Stomach (tissue), 9 donors: ENCODE results near the gene LGALS1. TPM values are rescaled to one million over a fixed set of nuclear protein-coding genes. Genes with fewer than 3 reads are reported as not detected.
A peak's percentile ranks its signal among the peaks of the same experiment; 100 is the strongest.

Experiments
- DNase-seq, 2 donors: peaks; one replicate each; pipeline versions ENCODE4 v3.0.0 to v3.0.0-alpha.2; 2013 to 2019
- H3K27ac ChIP-seq, 5 donors: fragments of 200-600 bp in 4 of 5; sonication (generic) in 4 of 5; one replicate each; pipeline ENCODE4 v1.5.1; 2013 to 2019; ENCODE audit warnings: mild to moderate bottlenecking in 1 of 5, moderate library complexity in 1 of 5
- H3K27me3 ChIP-seq, 3 donors: fragments of 200-600 bp; sonication (generic); one replicate each; pipeline ENCODE4 v1.5.1; 2017 to 2019; ENCODE audit warnings: mixed run types in 1 of 3
- H3K36me3 ChIP-seq, 4 donors: fragments of 200-600 bp; sonication (generic); 1 replicate in 3 of 4; 2 replicates in 1 of 4; pipeline ENCODE4 v1.5.1; 2016 to 2019
- H3K4me1 ChIP-seq, 4 donors: fragments of 200-600 bp; sonication (generic); one replicate each; pipeline ENCODE4 v1.5.1; 2016 to 2019
- H3K4me3 ChIP-seq, 4 donors: fragments of 200-600 bp; sonication (generic) in 3 of 4; one replicate each; pipeline ENCODE4 v1.5.1; 2016 to 2019; ENCODE audit warnings: mild to moderate bottlenecking in 1 of 4
- H3K9me3 ChIP-seq, 4 donors: fragments of 200-600 bp; sonication (generic); one replicate each; pipeline ENCODE4 v1.5.1; 2016 to 2019
- EP300 ChIP-seq: sonication (generic); formaldehyde crosslinking; IDR thresholded peaks from one replicate; pipeline ENCODE4 v1.6.1; 2017; ENCODE audit warnings: antibody characterized with exemption
- POLR2A ChIP-seq, 4 donors: fragments of 450-650 bp; IDR thresholded peaks; one replicate each; pipeline ENCODE4 v1.6.1; 2016; ENCODE audit warnings: antibody characterized with exemption in 4 of 4, control low read depth in 2 of 4, mild to moderate bottlenecking in 1 of 4, moderate library complexity in 1 of 4
- POLR2AphosphoS5 ChIP-seq, 3 donors: sonication (generic); formaldehyde crosslinking; IDR thresholded peaks; one replicate each; pipeline ENCODE4 v1.6.1; 2016; ENCODE audit warnings: antibody characterized with exemption in 3 of 3
- WGBS, 5 donors: extraction: QIAGEN DNeasy Blood & Tissue Kit in 3 of 5; methylation state at CpG; one replicate each; pipeline versions ENCODE4 v1.1.5 to v1.1.7; 2013 to 2018; 5-methylcytosine and 5-hydroxymethylcytosine counted together
- intact Hi-C: fragments of 100-400 bp; cut with DNase I; formaldehyde crosslinking; loops from one replicate; pipeline ENCODE4 v1.15.1; 2023; ENCODE audit warnings: low total_unique reads
- polyA plus RNA-seq, 3 donors: library from polyadenylated mRNA; stranded (reverse); fragments of 200-250 nt; gene quantifications; one replicate each; pipeline ENCODE4 v1.2.3, GENCODE V29; 2013
- total RNA-seq, 5 donors: library from RNA; depleted of rRNA; stranded (reverse); fragments of >200 nt; gene quantifications; one replicate each; pipeline versions ENCODE4 v1.1.0 to v1.2.3, GENCODE V29; 2014 to 2016
- TF ChIP-seq, protein P1 (sequence below), 7 experiments: fragments of 450-650 bp in 4 of 7; fragments of 200-600 bp in 3 of 7; sonication (generic) in 3 of 7; IDR thresholded peaks; one replicate each; pipeline ENCODE4 v1.5.1; 2016 to 2019; ENCODE audit warnings: antibody characterized with exemption in 7 of 7, control low read depth in 2 of 7, mild to moderate bottlenecking in 1 of 7
- donor health status: healthy with polysubstance abuse.
- donor health status: Bipolar disorder and iron deficiency.
- donor health status: healthy.

Gene LGALS1
- total and polyA plus RNA-seq, 8 donors = 235 to 1,435 (median 475) TPM

DNA sequence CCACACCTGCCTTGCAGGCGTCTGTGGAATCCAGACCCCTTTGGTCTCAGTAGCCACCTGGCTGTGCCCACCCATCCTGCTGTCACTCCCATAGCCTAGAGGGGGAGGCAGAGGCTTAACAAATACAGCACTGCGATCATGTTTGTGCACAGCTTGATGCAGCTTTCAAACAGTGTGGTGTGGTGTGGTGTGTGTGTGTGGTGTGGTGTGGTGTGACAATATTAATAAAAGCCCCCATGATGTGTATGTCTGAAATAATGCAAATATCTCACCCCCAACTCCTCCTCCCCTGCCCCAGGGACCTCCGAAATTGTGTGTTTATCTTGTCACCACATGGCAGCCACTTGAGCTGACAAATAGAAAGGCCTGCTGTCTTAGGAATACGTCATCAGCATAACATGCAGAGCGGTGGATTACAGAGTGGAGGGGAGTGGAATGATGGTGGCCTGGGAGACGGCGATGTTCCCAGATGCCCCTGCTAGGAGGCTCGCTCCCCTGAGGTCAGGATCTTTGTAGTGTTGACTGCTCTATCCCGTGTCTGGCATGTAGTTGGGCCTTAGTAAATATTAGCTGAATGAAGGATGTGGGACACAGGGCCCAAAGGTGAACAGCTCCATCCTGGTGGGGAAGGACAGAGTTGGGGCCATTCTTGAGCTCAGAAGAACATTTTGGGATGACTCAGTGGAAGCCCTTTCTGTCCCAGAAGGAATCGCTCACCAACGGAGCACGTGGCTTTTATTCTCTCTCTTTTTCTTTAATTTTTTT, 14.1 kb upstream of the LGALS1 start:
- intact Hi-C loops = no loop called here
- peaks cover 8 to 14% (median 12%) of the 10 kb centered on the region in 4 donors for H3K36me3 ChIP-seq
- TF ChIP-seq POLR2AphosphoS5 (IDR thresholded peaks at IDR 0.05) (peak in 1 of 3 donors; percentile 66), EP300 (no peak), POLR2A (IDR thresholded peaks at IDR 0.05) (no peak)
- TF ChIP-seq, protein P1, sequence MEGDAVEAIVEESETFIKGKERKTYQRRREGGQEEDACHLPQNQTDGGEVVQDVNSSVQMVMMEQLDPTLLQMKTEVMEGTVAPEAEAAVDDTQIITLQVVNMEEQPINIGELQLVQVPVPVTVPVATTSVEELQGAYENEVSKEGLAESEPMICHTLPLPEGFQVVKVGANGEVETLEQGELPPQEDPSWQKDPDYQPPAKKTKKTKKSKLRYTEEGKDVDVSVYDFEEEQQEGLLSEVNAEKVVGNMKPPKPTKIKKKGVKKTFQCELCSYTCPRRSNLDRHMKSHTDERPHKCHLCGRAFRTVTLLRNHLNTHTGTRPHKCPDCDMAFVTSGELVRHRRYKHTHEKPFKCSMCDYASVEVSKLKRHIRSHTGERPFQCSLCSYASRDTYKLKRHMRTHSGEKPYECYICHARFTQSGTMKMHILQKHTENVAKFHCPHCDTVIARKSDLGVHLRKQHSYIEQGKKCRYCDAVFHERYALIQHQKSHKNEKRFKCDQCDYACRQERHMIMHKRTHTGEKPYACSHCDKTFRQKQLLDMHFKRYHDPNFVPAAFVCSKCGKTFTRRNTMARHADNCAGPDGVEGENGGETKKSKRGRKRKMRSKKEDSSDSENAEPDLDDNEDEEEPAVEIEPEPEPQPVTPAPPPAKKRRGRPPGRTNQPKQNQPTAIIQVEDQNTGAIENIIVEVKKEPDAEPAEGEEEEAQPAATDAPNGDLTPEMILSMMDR (IDR thresholded peaks at IDR 0.05) = peak in 2 of 7 experiments; percentile 21 to 27

DNA sequence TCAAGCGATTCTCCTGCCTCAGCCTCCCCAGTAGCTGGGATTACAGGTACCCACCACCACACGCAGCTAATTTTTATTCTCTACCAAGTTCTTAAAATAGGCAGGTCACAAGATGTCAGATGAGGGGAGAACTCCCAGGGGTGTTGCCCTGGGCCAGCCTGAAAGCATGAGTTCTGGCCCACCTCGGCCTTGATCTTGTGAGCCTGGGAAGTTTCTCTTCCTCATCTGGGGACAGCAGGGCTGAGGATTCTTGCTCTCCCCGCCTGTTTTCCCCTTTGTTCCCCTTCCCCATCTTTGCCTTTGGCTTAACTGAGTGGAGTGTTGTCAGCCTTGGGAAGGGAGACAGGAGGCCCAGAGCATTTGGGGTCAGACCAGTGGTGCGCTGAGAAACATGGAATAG, 13.4 kb upstream of the LGALS1 start:
- no peaks in the 10 kb centered on the region for H3K27me3 ChIP-seq
- no peak for DNase-seq
- TF ChIP-seq EP300 = no peak
- TF ChIP-seq, protein P1 (IDR thresholded peaks at IDR 0.05) = no peak
- TF ChIP-seq POLR2AphosphoS5 (IDR thresholded peaks at IDR 0.05) = no peak
- H3K36me3 ChIP-seq = peaks cover 8 to 19% (median 17%) of the 10 kb centered on the region in 4 donors
- no peaks in the 10 kb centered on the region for H3K9me3 ChIP-seq
- peak overlapping the region; percentile 14 to 88 (median 76) for H3K27ac ChIP-seq
- WGBS, 5 donors = 76 to 88% (median 85%) methylated on average over 5 of the region's 5 CpGs
- intact Hi-C loops = no loop called here
- no peak overlapping the region for H3K4me3 ChIP-seq
- H3K4me1 ChIP-seq = peaks cover 32 to 63% (median 40%) of the 10 kb centered on the region in 4 donors

More for the DNA sequence above, 14.1 kb upstream of the LGALS1 start:
- Histone ChIP-seq H3K9me3 (no peaks in the 10 kb centered on the region), H3K27ac (peak overlapping the region; percentile 53 to 88 (median 76)), H3K4me1 (peaks cover 32 to 63% (median 40%) of the 10 kb centered on the region in 4 donors), H3K4me3 (peak overlapping the region in 1 of 4 donors; percentile 13), H3K27me3 (no peaks in the 10 kb centered on the region)
- DNase-seq = peak in 1 of 2 donors; percentile 87
- 30 to 50% (median 38%) methylated on average over 12 of the region's 12 CpGs for WGBS, 5 donors

DNA sequence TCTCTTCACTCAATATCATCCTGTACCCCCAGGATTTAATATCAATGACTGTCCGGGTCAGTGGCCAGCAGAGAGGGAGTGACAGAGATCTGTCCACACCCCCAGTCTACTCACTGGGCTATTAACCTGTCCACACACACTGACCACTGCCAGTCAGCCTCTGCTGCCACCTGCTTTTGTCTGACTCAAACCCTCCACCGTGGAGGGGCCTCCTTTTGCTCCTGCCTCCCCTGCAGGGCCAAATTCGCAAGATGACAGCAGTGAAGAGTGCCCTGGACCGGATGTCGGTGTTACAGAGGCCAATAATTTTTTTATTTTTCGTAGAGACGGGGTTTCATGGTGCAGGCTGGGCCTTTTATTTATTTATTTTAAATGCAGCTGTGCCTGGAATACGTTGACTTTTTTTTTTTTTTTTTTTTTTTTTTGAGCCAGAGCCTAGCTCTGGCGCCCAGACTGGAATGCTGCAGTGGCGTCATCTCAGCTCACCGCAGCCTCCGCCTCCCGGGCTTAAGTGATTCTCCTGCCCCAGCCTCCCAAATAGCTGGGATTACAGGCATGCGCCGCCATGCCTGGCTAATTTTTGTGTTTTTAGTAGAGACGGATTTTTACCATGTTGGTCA, 11.8 kb upstream of the LGALS1 start:
- H3K36me3 ChIP-seq = peaks cover 8 to 19% (median 17%) of the 10 kb centered on the region in 4 donors
- H3K9me3 ChIP-seq = no peaks in the 10 kb centered on the region
- WGBS, 5 donors = 65 to 77% (median 71%) methylated on average over 15 to 16 of the region's 16 CpGs
- H3K27me3 ChIP-seq = no peaks in the 10 kb centered on the region
- H3K4me1 ChIP-seq = peaks cover 24 to 67% (median 33%) of the 10 kb centered on the region in 4 donors
- no peak for DNase-seq
- intact Hi-C loops = no loop called here
- H3K4me3 ChIP-seq = no peak overlapping the region
- H3K27ac ChIP-seq = peak overlapping the region in 4 of 5 donors; percentile 66 to 88 (median 82)
- TF ChIP-seq POLR2AphosphoS5 (IDR thresholded peaks at IDR 0.05) (no peak), POLR2A (IDR thresholded peaks at IDR 0.05) (no peak), EP300 (no peak)
- TF ChIP-seq, protein P1 (IDR thresholded peaks at IDR 0.05) = no peak

DNA sequence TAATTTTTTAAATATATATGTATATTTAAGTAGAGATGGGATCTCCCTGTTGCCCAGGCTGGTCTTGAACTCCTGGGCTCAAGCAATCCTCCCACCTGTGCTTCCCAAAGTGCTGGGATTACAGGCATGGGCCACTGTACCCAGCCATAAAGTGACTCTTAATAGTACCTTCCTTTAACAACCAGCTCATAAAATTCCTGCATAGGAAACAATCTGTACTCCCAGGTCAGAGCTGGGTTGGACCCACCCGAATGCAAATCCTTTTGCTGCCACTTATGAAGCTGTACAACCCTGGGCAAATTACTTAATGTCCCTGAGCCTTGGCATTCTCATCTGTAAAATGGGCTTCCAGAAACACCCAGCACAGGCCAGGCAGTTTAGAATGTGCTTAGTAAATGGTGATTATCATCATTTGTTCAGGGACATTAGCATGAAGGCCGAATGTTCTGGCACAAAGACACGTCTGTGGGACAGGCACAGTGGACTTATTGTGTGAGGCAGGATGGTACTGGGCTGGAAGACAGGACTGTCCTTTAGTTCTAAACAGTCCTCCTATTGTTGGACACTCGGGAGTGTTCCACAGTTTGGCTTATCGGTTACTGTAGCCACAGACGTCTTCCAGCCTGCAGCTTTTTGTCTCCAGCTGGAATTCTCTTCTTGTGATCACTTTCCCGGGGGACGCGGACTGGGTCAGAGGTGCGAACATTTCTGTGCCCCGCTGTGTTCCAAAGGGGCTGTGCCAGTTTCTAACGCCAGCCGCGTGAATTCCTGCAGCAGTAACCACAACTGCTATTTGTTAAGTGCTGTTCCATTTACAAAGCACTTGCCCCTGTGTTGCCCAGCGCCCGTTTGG, 11.0 kb upstream of the LGALS1 start:
- Histone ChIP-seq H3K27ac (peak overlapping the region in 4 of 5 donors; percentile 4 to 88 (median 50)), H3K36me3 (peaks cover 8 to 19% (median 17%) of the 10 kb centered on the region in 4 donors), H3K9me3 (no peaks in the 10 kb centered on the region), H3K4me3 (no peak overlapping the region), H3K4me1 (peaks cover 21 to 63% (median 32%) of the 10 kb centered on the region in 4 donors), H3K27me3 (no peaks in the 10 kb centered on the region)
- no peak for TF ChIP-seq EP300
- 69 to 78% (median 72%) methylated on average over 16 of the region's 16 CpGs for WGBS, 5 donors
- DNase-seq = no peak
- intact Hi-C loops = no loop called here
